ENCODE results near the gene ATP6V0A4. TPM values are rescaled to one million over a fixed set of nuclear protein-coding genes. Genes with fewer than 3 reads are reported as not detected.

Gene ATP6V0A4
- total RNA-seq, 4 donors from 2014 or later = not detected

DNA sequence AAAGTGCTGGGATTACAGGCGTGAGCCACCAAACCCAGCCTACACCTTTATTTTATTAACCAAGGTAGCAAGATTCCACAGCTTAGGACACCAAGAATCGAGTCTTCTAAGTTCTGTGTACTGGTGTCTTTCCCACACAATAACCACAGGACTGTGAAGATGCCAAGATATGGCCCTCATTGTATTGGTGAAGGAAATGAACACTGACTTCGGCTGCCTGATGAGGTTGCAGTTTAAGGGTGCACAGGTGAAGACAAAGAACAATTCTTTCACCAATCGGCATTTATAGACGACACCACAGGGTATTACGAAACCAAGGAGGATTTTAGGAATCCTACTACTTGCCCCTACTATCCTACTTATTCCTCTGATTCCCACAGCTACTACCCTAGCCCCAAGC lies 49.3 kb downstream of the ATP6V0A4 start:
- no peak for DNase-seq
- Histone ChIP-seq H3K27ac (no peak overlapping the region), H3K9me3 (no peaks in the 10 kb centered on the region), H3K36me3 (no peaks in the 10 kb centered on the region), H3K4me3 (no peak overlapping the region), H3K27me3 (no peaks in the 10 kb centered on the region), H3K4me1 (no peaks in the 10 kb centered on the region)
- in situ Hi-C loops (cut with MboI; ENCODE audit: low pct_ligation_motif_present in 1 of 4, low pct_unique_long_range_greater_than_20kb in 1 of 4, low sequenced_read_pairs in 3 of 4) (no loop called here), intact Hi-C loops (cut with DNase I; ENCODE audit: low total_unique reads) (no loop called here)
- 87 to 90% methylated on average over 5 to 6 of the region's 6 CpGs for WGBS, 2 donors (ENCODE audit: low coverage in 1 of 2)
- no peak for TF ChIP-seq EP300 (IDR thresholded peaks at IDR 0.05; ENCODE audit: low read depth)

DNA sequence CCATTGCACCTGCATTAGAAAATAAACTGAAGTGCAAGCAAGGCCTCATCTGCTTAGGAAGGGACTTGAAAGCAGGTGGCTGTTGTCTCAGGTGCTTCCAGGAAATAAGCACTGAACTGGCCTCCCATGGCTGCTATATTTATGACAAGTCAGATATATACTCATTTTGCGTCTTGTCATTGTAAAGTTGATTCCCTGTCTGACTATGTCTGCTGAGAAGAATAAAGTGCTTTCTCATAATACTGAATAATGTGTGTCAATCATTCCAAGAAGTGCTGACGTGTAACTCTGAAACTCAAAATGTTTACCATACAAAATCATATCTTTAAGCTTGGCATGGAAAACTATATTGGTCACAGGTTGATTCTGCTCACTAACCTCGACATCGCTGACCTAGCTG lies 51.9 kb downstream of the ATP6V0A4 start:
- intact Hi-C loops (cut with DNase I; ENCODE audit: low total_unique reads) = no loop called here

DNA sequence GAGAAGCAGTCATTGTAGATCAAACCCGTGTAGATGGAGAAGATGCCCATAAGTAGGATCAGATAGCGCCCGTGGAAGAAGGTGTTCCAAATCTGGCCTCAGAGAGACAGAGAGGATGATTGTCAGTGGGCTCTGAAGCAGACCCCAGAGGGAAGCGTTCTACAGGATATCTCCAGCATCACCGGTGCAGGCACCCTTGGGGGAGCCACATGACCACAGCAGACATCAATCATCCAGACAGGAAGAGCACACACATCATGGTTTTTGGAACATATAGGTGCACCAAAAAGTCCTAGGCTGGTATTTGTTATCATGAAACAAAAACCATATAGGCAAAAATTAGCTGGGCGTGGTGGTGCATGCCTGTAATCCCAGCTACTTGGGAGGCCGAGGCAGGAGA lies 52.8 kb downstream of the ATP6V0A4 start:
- in situ Hi-C loops (cut with MboI; ENCODE audit: low pct_ligation_motif_present in 1 of 4, low pct_unique_long_range_greater_than_20kb in 1 of 4, low sequenced_read_pairs in 3 of 4) (no loop called here), intact Hi-C loops (cut with DNase I; ENCODE audit: low total_unique reads) (no loop called here)
- H3K4me1 ChIP-seq = no peaks in the 10 kb centered on the region

More for the DNA sequence above, 51.9 kb downstream of the ATP6V0A4 start:
- Histone ChIP-seq H3K9me3 (no peaks in the 10 kb centered on the region), H3K4me1 (no peaks in the 10 kb centered on the region), H3K36me3 (no peaks in the 10 kb centered on the region), H3K4me3 (no peak overlapping the region), H3K27me3 (no peaks in the 10 kb centered on the region), H3K27ac (no peak overlapping the region)
- 62 to 67% methylated on average over 4 of the region's 4 CpGs for WGBS, 2 donors (ENCODE audit: low coverage in 1 of 2)
- in situ Hi-C loops (cut with MboI; ENCODE audit: low pct_ligation_motif_present in 1 of 4, low pct_unique_long_range_greater_than_20kb in 1 of 4, low sequenced_read_pairs in 3 of 4) = no loop called here
- no peak for TF ChIP-seq EP300 (IDR thresholded peaks at IDR 0.05; ENCODE audit: low read depth)
- TF ChIP-seq POLR2A (IDR thresholded peaks at IDR 0.05) = no peak
- no peak for TF ChIP-seq POLR2AphosphoS5 (IDR thresholded peaks at IDR 0.05)
- TF ChIP-seq, protein P1, sequence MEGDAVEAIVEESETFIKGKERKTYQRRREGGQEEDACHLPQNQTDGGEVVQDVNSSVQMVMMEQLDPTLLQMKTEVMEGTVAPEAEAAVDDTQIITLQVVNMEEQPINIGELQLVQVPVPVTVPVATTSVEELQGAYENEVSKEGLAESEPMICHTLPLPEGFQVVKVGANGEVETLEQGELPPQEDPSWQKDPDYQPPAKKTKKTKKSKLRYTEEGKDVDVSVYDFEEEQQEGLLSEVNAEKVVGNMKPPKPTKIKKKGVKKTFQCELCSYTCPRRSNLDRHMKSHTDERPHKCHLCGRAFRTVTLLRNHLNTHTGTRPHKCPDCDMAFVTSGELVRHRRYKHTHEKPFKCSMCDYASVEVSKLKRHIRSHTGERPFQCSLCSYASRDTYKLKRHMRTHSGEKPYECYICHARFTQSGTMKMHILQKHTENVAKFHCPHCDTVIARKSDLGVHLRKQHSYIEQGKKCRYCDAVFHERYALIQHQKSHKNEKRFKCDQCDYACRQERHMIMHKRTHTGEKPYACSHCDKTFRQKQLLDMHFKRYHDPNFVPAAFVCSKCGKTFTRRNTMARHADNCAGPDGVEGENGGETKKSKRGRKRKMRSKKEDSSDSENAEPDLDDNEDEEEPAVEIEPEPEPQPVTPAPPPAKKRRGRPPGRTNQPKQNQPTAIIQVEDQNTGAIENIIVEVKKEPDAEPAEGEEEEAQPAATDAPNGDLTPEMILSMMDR (IDR thresholded peaks at IDR 0.05) = no peak
- no peak for DNase-seq

DNA sequence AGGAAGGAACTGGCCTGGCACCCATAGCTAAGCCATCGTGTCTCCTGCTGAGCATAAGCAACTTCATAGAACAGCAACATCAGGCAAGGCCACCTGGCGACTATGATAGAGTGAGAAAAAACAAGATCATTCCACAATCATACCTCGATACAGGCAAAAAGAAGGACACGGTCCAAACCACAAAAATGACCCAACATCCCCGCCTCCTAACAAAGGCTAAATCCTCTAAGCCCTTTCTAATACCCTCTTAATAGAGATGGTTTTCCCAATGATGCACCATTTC lies 56.6 kb downstream of the ATP6V0A4 start:
- no peaks in the 10 kb centered on the region for H3K27me3 ChIP-seq
- no peaks in the 10 kb centered on the region for H3K36me3 ChIP-seq
- H3K4me1 ChIP-seq = no peaks in the 10 kb centered on the region
- 87 to 94% methylated on average over 4 to 5 of the region's 5 CpGs for WGBS, 2 donors (ENCODE audit: low coverage in 1 of 2)
- no peak overlapping the region for H3K4me3 ChIP-seq
- H3K27ac ChIP-seq = no peak overlapping the region
- intact Hi-C loops (cut with DNase I; ENCODE audit: low total_unique reads) (no loop called here), in situ Hi-C loops (cut with MboI; ENCODE audit: low pct_ligation_motif_present in 1 of 4, low pct_unique_long_range_greater_than_20kb in 1 of 4, low sequenced_read_pairs in 3 of 4) (no loop called here)
- TF ChIP-seq POLR2A (IDR thresholded peaks at IDR 0.05) (no peak), POLR2AphosphoS5 (IDR thresholded peaks at IDR 0.05) (no peak), EP300 (IDR thresholded peaks at IDR 0.05; ENCODE audit: low read depth) (no peak)
- TF ChIP-seq, protein P1 (IDR thresholded peaks at IDR 0.05) = no peak
- no peaks in the 10 kb centered on the region for H3K9me3 ChIP-seq
- no peak for DNase-seq

More for the DNA sequence above, 52.8 kb downstream of the ATP6V0A4 start:
- no peak for DNase-seq
- 89% methylated on average over 7 of the region's 7 CpGs; no CpG with 5 or more reads in 1 of the 2 donors for WGBS, 2 donors (ENCODE audit: low coverage in 1 of 2)
- H3K27me3 ChIP-seq = no peaks in the 10 kb centered on the region
- H3K27ac ChIP-seq = no peak overlapping the region
- H3K4me3 ChIP-seq = no peak overlapping the region
- no peaks in the 10 kb centered on the region for H3K36me3 ChIP-seq
- no peak for TF ChIP-seq POLR2AphosphoS5 (IDR thresholded peaks at IDR 0.05)
- no peak for TF ChIP-seq POLR2A (IDR thresholded peaks at IDR 0.05)
- no peak for TF ChIP-seq EP300 (IDR thresholded peaks at IDR 0.05; ENCODE audit: low read depth)
- TF ChIP-seq, protein P1 (IDR thresholded peaks at IDR 0.05) = no peak
- H3K9me3 ChIP-seq = no peaks in the 10 kb centered on the region

DNA sequence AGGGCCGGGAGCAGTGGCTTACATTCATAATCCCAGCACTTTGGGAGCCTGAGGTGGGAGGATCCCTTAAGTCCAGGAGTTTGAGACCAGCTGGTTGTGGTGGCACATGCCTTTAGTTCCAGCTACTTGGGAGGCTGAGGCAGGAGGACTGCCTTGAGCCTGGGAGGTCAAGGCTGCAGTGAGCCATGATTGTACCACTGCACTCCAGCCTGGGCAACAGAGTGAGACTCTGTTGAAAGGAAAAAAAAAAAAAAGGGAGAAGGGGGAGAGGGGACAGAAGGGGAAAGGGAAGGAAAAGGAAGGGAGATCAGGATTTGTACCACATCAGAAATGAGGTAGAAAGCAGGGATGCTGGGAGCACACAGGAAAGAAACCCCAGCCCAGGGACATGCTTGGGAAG lies 58.1 kb downstream of the ATP6V0A4 start:
- Histone ChIP-seq H3K27ac (no peak overlapping the region), H3K9me3 (no peaks in the 10 kb centered on the region), H3K4me3 (no peak overlapping the region), H3K27me3 (no peaks in the 10 kb centered on the region), H3K36me3 (no peaks in the 10 kb centered on the region), H3K4me1 (no peaks in the 10 kb centered on the region)
- 83% methylated on average over 1 of the region's 1 CpG; no CpG with 5 or more reads in 1 of the 2 donors for WGBS, 2 donors (ENCODE audit: low coverage in 1 of 2)
- in situ Hi-C loops (cut with MboI; ENCODE audit: low pct_ligation_motif_present in 1 of 4, low pct_unique_long_range_greater_than_20kb in 1 of 4, low sequenced_read_pairs in 3 of 4) (loop anchor here (10.0 kb wide), 1 partner anchor 575 kb away; no protein-coding TSS in a partner anchor), intact Hi-C loops (cut with DNase I; ENCODE audit: low total_unique reads) (no loop called here)
- no peak for TF ChIP-seq EP300 (IDR thresholded peaks at IDR 0.05; ENCODE audit: low read depth)
- no peak for DNase-seq
